Medulla oblongata (tissue), 1 donor: ENCODE results near the gene MAP3K9.
"Not testable (repeated sequence)": the region's sequence is repeated elsewhere in the genome, so short reads cannot be mapped to it uniquely, and the experiment has no call there.

Source experiments
- DNase-seq: peaks from one replicate; pipeline ENCODE4 v3.0.0-alpha.2; 2015; ENCODE audit errors: extremely low spot score

The MAP3K9 gene

GRCh38 chr14:70809225-70810219, at the start of gene MAP3K9:
Gene MAP3K9, minus strand, starts transcription at chr14:70809513. Its CDS starts 342 bp downstream, at chr14:70809171.
- DNase-seq: peak; percentile 76

- DNase-seq: no peak
These were observed 49.3 kb upstream of the MAP3K9 start for GRCh38 chr14:70858641-70859040.

GRCh38 chr14:70857496-70857890, 48.2 kb upstream of the MAP3K9 start:
- DNase-seq: no peak

DNA sequence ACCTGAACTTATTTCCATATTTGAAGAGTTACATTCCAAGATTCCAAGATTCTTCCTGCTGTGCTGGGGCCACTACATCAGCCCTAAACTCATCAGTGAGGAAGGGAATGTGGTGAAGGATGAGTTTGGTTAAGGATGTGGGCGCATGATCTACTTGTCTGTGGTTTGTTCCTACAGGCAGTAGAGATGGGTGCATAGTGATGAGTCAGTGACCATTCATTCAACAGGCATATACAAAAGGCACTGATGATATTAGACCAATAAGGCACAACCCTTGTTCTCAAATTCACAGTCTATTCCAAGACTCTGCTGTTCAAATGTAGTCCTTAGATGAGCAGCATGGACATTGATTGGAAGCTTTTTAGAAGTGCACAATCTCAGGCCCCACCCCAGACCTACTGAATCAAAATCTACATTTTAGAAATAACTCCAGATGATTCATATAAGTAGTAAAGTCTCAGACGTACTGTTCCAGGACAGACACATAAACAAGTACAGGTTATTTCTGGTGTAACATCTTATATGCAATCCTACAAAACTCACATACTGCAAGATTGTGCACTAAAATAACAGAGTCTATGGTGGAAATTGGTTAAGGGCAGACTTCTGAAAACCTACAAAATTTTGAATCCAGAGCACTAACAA, 47.7 kb upstream of the MAP3K9 start:
- DNase-seq: no peak

DNA sequence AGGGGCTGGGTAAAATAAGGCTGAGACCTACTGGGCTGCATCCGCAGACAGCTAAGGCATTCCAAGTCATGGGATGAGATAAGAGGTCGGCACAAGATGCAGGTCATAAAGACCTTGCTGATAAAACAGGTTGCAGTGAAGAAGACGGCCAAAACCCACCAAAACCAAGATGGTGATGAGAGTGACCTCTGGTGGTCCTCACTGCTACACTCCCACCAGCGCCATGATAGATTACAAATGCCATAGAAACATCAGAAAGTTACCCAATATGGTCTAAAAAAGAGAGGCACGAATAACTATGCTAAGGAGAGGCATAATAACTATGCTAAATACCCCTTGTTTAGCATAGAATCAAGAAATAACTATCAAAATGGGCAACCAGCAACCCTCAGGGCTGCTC, 46.2 kb upstream of the MAP3K9 start:
- no peak for DNase-seq

- DNase-seq: not testable (repeated sequence)
These were observed 44.3 kb upstream of the MAP3K9 start for GRCh38 chr14:70853658-70854057.

DNA sequence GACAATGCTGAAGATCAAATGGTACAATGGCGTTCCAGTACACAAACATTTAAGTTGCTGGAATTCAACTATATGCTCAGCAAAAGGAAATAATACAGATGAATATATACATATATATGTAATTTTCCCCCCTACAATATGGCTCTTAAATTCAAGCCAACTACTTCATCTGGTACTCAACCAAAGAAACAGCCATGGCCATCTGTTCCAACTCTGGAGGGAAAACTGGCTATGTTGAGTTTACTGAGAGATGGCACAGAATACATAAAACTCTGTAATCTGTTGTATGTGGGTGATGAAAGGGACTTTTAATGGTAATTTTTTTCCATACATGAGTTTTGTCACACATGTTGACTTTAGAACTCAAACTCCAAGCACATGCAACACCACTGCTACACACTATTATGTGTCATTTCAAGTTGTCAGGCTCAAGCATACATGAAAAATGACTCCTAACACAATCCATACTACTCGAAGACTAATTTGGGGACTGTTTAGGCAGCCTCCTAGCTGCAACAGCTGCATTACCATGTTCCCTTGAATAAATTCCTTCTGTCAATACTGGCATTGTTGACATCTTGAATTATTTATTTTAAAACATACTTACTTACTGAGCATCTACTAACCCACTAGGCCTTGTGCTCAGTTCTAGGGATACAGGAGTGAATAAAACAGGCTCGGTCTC, 38.2 kb upstream of the MAP3K9 start:
- no peak for DNase-seq

- DNase-seq: no peak
These were observed 36.3 kb upstream of the MAP3K9 start for GRCh38 chr14:70845601-70846000.

- DNase-seq: no peak
These were observed 33.6 kb upstream of the MAP3K9 start for GRCh38 chr14:70842851-70843462.

DNA sequence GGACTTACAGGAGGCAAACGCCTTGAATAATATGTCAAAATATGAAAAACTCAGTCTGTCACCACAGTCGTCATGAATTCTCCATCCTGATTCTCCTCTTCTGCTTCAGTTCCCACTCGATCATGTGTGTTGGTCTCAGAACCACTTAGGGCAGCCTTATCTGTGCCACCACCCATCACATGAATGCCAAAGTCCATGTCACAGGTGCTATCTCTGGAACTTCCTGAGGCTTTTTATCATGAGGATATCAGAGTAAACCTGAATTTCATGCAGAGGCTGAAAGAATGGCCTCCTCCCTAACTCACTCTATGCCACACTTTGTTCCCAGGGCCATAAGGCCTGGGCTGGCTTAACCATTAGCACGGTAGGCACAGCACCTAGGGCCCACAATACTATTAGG, 28.8 kb upstream of the MAP3K9 start:
- no peak for DNase-seq

GRCh38 chr14:70836946-70837345, 27.6 kb upstream of the MAP3K9 start:
- DNase-seq: no peak

GRCh38 chr14:70833884-70834283, 24.6 kb upstream of the MAP3K9 start:
- no peak for DNase-seq

GRCh38 chr14:70832561-70833305, 23.4 kb upstream of the MAP3K9 start:
- DNase-seq: no peak

DNA sequence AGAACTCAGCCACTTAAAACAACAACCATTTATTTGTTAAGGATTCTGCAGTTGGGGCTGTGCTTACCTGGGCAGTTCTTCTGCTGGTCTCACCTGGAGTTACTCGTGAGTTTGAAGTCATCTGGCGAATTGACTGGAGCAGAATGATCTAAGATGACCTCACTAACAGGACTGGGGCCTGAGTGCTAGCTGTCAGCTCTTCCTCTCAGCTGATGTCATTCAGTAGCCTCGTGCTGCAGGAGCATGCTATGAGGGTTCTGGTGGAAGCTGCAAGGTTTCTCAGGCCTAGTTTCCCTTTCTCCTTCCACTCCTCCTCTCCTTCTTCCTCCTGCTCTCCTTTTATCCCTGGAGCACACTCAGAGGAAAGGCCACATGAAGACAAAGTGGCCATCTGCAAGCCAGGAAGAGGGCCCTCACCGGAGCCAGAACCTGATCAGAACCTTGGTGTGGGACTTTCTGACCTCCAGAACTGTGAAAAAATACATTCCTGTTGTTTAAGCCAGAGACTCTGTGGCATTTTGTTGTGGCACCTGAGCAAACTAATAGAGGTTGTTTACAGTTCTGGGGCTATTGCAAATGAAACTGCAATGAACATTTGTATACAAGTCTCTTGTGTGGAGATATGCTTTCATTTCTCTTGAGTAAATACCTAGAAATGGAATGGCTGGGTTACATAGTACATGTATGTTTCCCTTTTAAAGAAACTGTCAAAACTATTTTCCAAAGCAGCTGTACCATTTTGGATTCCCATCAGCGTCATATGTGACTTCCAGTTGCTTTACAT, 21.9 kb upstream of the MAP3K9 start:
- no peak for DNase-seq

- DNase-seq: no peak
These were observed 18.9 kb upstream of the MAP3K9 start for GRCh38 chr14:70828188-70828587.

- no peak for DNase-seq
These were observed 18.4 kb upstream of the MAP3K9 start for GRCh38 chr14:70827752-70828151.

DNA sequence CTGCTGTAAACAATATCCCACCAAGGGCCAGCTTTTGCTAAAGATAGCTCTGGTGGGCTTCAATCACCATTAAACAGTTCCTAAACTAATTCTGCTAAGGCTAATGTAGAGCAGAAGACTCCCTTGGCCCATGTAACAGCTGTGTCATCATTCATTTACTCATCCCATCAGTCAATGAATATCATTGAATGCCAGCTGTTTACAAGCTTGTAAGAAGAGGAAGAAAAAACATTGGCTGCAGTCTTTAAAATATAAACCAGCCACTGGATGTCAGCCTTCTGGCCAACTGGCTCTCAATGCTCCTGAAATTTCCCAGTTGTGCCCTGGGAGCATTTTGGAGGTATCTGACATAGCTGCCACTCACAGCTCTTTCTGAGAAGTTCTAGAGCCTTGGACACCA, 18.0 kb upstream of the MAP3K9 start:
- no peak for DNase-seq

- DNase-seq: no peak
These were observed 14.0 kb upstream of the MAP3K9 start for GRCh38 chr14:70823281-70823680.

- DNase-seq: no peak
These were observed 13.3 kb upstream of the MAP3K9 start for GRCh38 chr14:70822530-70823185.
